H1 (cell line): Measurements from ENCODE around the gene NELL1. TPM values are rescaled to one million over a fixed set of nuclear protein-coding genes. Genes with fewer than 3 reads are reported as not detected.

Experiments
- CTCF ChIA-PET: fragments of 300-600 bp; sonication (Branson Sonifier 250); formaldehyde crosslinking; loops from one replicate; lab custom pipeline; 2021; ENCODE audit not compliant: partially characterized antibody; lab: Charles Lee
- POLR2A ChIA-PET: fragments of 300-600 bp; sonication (Branson Sonifier 250); formaldehyde crosslinking; loops from one replicate; lab custom pipeline; 2021; ENCODE audit warnings: inconsistent platforms; ENCODE audit not compliant: partially characterized antibody; lab: Charles Lee
- DNase-seq, 2 experiments: peaks; one replicate each; pipeline versions ENCODE4 v3.0.0 to v3.0.0-alpha.2; 2010 to 2022; ENCODE audit warnings: low spot score in 2 of 2, low read depth in 1 of 2, mixed read lengths in 1 of 2
- FAIRE-seq: peaks from 2 replicates; lab custom pipeline; 2011; peaks lifted over from hg19 to GRCh38; lab: Jason Lieb, UNC
- H2AFZ ChIP-seq: 2 replicates; pipeline ENCODE4 v1.8.1; 2012; ENCODE audit warnings: low read length, inconsistent platforms
- H2AK5ac ChIP-seq: 2 replicates; pipeline ENCODE4 v1.6.1; 2013; ENCODE audit warnings: low read depth, low read length
- H2BK120ac ChIP-seq: replicated peaks from 2 replicates; pipeline ENCODE3; 2013; ENCODE audit warnings: low read depth, low read length, inconsistent platforms
- H2BK12ac ChIP-seq: 2 replicates; pipeline ENCODE4 v1.6.1; 2013; ENCODE audit warnings: low read depth, low read length
- H2BK15ac ChIP-seq: 2 replicates; pipeline ENCODE4 v1.6.1; 2013; ENCODE audit warnings: low read length
- H2BK20ac ChIP-seq: 2 replicates; pipeline ENCODE4 v1.6.1; 2013; ENCODE audit warnings: low read length
- H2BK5ac ChIP-seq: 2 replicates; pipeline ENCODE4 v1.6.1; 2013; ENCODE audit warnings: low read depth, low read length
- H3K14ac ChIP-seq: 2 replicates; pipeline ENCODE4 v1.6.1; 2013; ENCODE audit warnings: inconsistent platforms; ENCODE audit not compliant: insufficient read length
- H3K18ac ChIP-seq: 2 replicates; pipeline ENCODE4 v1.6.1; 2013; ENCODE audit warnings: low read length; ENCODE audit errors: extremely low read depth
- H3K23ac ChIP-seq: 2 replicates; pipeline ENCODE4 v1.6.1; 2013; ENCODE audit warnings: inconsistent platforms; ENCODE audit not compliant: insufficient read length
- H3K23me2 ChIP-seq: 2 replicates; pipeline ENCODE4 v1.6.1; 2013; ENCODE audit warnings: low read depth, low read length
- H3K27ac ChIP-seq: 2 replicates; pipeline ENCODE4 v1.6.1; 2011; ENCODE audit warnings: low read depth, low read length, inconsistent platforms
- H3K27me3 ChIP-seq, 4 experiments: replicated peaks in 1 of 4; 1 replicate in 1 of 4; 2 replicates in 3 of 4; pipeline versions ENCODE4 v1.6.1 to v1.8.1; 2011 to 2013; ENCODE audit warnings: low read length in 3 of 4, mild to moderate bottlenecking in 3 of 4, inconsistent platforms in 2 of 4, mixed read lengths in 2 of 4, moderate library complexity in 1 of 4; ENCODE audit not compliant: control insufficient read depth in 3 of 4, insufficient read depth in 3 of 4; ENCODE audit errors: extremely low read depth in 1 of 4
- H3K36me3 ChIP-seq, 4 experiments: 2 replicates each; pipeline versions ENCODE4 v1.6.1 to v1.8.1; 2011 to 2013; ENCODE audit warnings: mild to moderate bottlenecking in 4 of 4, low read length in 3 of 4, moderate library complexity in 2 of 4, control low read depth in 1 of 4, inconsistent platforms in 1 of 4; ENCODE audit not compliant: insufficient read depth in 4 of 4, control insufficient read depth in 2 of 4
- H3K4ac ChIP-seq: replicated peaks from 2 replicates; pipeline ENCODE3; 2013; ENCODE audit warnings: low read length, low read depth, mixed read lengths, inconsistent platforms; ENCODE audit not compliant: insufficient read length
- H3K4me1 ChIP-seq, 4 experiments: replicated peaks in 1 of 4; 1 replicate in 1 of 4; 2 replicates in 3 of 4; pipeline versions ENCODE4 v1.6.1 to v1.8.1; 2011 to 2013; ENCODE audit warnings: low read length in 3 of 4, inconsistent platforms in 2 of 4, mixed read lengths in 1 of 4; ENCODE audit not compliant: insufficient read depth in 4 of 4, control insufficient read depth in 3 of 4
- H3K4me2 ChIP-seq, 2 experiments: 2 replicates each; pipeline versions ENCODE4 v1.6.1 to v1.8.1; 2011 to 2013; ENCODE audit warnings: low read depth in 2 of 2, low read length in 2 of 2, control low read depth in 1 of 2, inconsistent platforms in 1 of 2, mild to moderate bottlenecking in 1 of 2; ENCODE audit not compliant: insufficient read depth in 1 of 2
- H3K4me3 ChIP-seq, 4 experiments: fragments of 200-600, 300-600 bp in 1 of 4; sonication (generic), shearing (Covaris generic), sonication (Bioruptor Twin) in 1 of 4; 2 replicates each; pipeline versions ENCODE4 v1.5.1 to v1.8.1; 2011 to 2016; ENCODE audit warnings: low read length in 4 of 4, low read depth in 3 of 4, control low read depth in 2 of 4, inconsistent platforms in 2 of 4, mild to moderate bottlenecking in 2 of 4, mixed read lengths in 1 of 4, moderate library complexity in 1 of 4; ENCODE audit not compliant: insufficient read depth in 2 of 4; ENCODE audit errors: extremely low read depth in 1 of 4
- H3K56ac ChIP-seq: replicated peaks from 2 replicates; pipeline ENCODE3; 2013; ENCODE audit warnings: low read depth, mild to moderate bottlenecking, mixed read lengths, low read length, inconsistent platforms; ENCODE audit not compliant: insufficient read length
- H3K79me1 ChIP-seq: 2 replicates; pipeline ENCODE4 v1.6.1; 2013; ENCODE audit warnings: low read depth, low read length, control low read depth
- H3K79me2 ChIP-seq, 2 experiments: 2 replicates each; pipeline versions ENCODE4 v1.6.1 to v1.8.1; 2012 to 2013; ENCODE audit warnings: low read length in 2 of 2, mild to moderate bottlenecking in 2 of 2, inconsistent platforms in 1 of 2; ENCODE audit not compliant: insufficient read depth in 2 of 2, control insufficient read depth in 1 of 2
- H3K9ac ChIP-seq, 4 experiments: replicated peaks in 1 of 4; 1 replicate in 1 of 4; 2 replicates in 3 of 4; pipeline versions ENCODE4 v1.6.1 to v1.8.1; 2011 to 2013; ENCODE audit warnings: low read depth in 3 of 4, low read length in 3 of 4, control low read depth in 2 of 4, mild to moderate bottlenecking in 2 of 4, moderate library complexity in 2 of 4, inconsistent platforms in 1 of 4; ENCODE audit errors: extremely low read depth in 1 of 4
- H3K9me3 ChIP-seq, 2 experiments: 2 replicates each; pipeline versions ENCODE4 v1.6.1 to v1.8.1; 2012 to 2013; ENCODE audit warnings: mild to moderate bottlenecking in 2 of 2, moderate library complexity in 2 of 2, control low read depth in 1 of 2, inconsistent platforms in 1 of 2, low read depth in 1 of 2, low read length in 1 of 2, mixed read lengths in 1 of 2; ENCODE audit not compliant: insufficient read depth in 2 of 2
- H4K20me1 ChIP-seq, 2 experiments: replicated peaks in 1 of 2; 2 replicates each; pipeline versions ENCODE3 to v1.8.1; 2011 to 2013; ENCODE audit warnings: inconsistent platforms in 2 of 2, low read length in 2 of 2, mild to moderate bottlenecking in 1 of 2; ENCODE audit not compliant: insufficient read depth in 2 of 2, control insufficient read depth in 1 of 2
- H4K5ac ChIP-seq: 2 replicates; pipeline ENCODE4 v1.6.1; 2013; ENCODE audit warnings: low read length, low read depth, mixed read lengths, inconsistent platforms; ENCODE audit not compliant: insufficient read length
- H4K8ac ChIP-seq: 2 replicates; pipeline ENCODE4 v1.8.0; 2013; ENCODE audit warnings: mild to moderate bottlenecking, moderate library complexity, low read length, inconsistent platforms; ENCODE audit not compliant: insufficient read depth; ENCODE audit errors: extremely low read depth
- H4K91ac ChIP-seq: replicated peaks from 2 replicates; pipeline ENCODE3; 2013; ENCODE audit warnings: low read length, mixed read lengths, inconsistent platforms; ENCODE audit not compliant: insufficient read length
- BACH1 ChIP-seq: IDR thresholded peaks from 2 replicates; pipeline ENCODE4 v1.6.1; 2012; ENCODE audit warnings: low read length, improper control_type of control experiment
- MAFK ChIP-seq: IDR thresholded peaks from 2 replicates; pipeline ENCODE4 v1.6.1; 2012; ENCODE audit warnings: low read depth, mild to moderate bottlenecking, improper control_type of control experiment, low read length
- MAX ChIP-seq: IDR thresholded peaks from 2 replicates; pipeline ENCODE4 v1.6.1; 2012; ENCODE audit warnings: inconsistent platforms
- POLR2AphosphoS5 ChIP-seq: IDR thresholded peaks from 2 replicates; pipeline ENCODE4 v1.6.1; 2011; ENCODE audit warnings: low read depth, low read length
- RAD21 ChIP-seq, 2 experiments: IDR thresholded peaks in 1 of 2; conservative IDR thresholded peaks in 1 of 2; 2 replicates each; pipeline ENCODE4 v1.6.1; 2011; ENCODE audit warnings: low read depth in 2 of 2, low read length in 2 of 2, improper control_type of control experiment in 1 of 2, inconsistent platforms in 1 of 2, mild to moderate bottlenecking in 1 of 2, moderate library complexity in 1 of 2
- SRF ChIP-seq: IDR thresholded peaks from 2 replicates; pipeline ENCODE4 v1.6.1; 2011; ENCODE audit warnings: mild to moderate bottlenecking, low read depth, low read length, moderate library complexity
- SUZ12 ChIP-seq: fragments of 200-600 bp; sonication (generic); IDR thresholded peaks from 2 replicates; pipeline ENCODE4 v1.6.1; 2012; ENCODE audit warnings: mild to moderate bottlenecking, inconsistent platforms, low read length, moderate library complexity, mixed read lengths
- TAF7 ChIP-seq: optimal IDR thresholded peaks from 2 replicates; pipeline ENCODE3; 2011; ENCODE audit warnings: low read depth, mild to moderate bottlenecking, inconsistent platforms, low read length, moderate library complexity, borderline replicate concordance
- WGBS, 2 experiments: shearing (Covaris generic) in 1 of 2; methylation state at CpG; one replicate each; pipeline versions ENCODE4 v1.1.6 to v1.1.7; 2013 to 2015; ENCODE audit warnings: low lambda C conversion rate in 2 of 2, mixed read lengths in 2 of 2, inconsistent platforms in 1 of 2, low coverage in 1 of 2, missing lambda C conversion rate in 1 of 2; ENCODE audit not compliant: insufficient replicate concordance in 2 of 2, insufficient coverage in 1 of 2, insufficient read length in 1 of 2; ENCODE audit errors: extremely low coverage in 1 of 2, missing lambda C conversion rate in 1 of 2; 5-methylcytosine and 5-hydroxymethylcytosine counted together
- polyA plus RNA-seq, 7 experiments: library from polyadenylated mRNA; depleted of rRNA in 3 of 7; stranded (reverse) in 5 of 7; unstranded in 2 of 7; fragments of >200 nt in 5 of 7; fragments of 200-250 nt in 2 of 7; gene quantifications; 1 replicate in 5 of 7; 2 replicates in 1 of 7; 4 replicates in 1 of 7; pipeline versions ENCODE4 v1.2.1 to v1.2.3, GENCODE V29; 2011 to 2013; ENCODE audit warnings: missing spikeins in 2 of 7, mixed read lengths in 2 of 7
- total RNA-seq: library from RNA; stranded (reverse); fragmentation: NEBNext Ultra II Directional; extraction: Animal tissue kit (Norgen Biotek cat#: 25700); gene quantifications from 2 replicates; pipeline ENCODE4 v1.2.1, GENCODE V29; 2021

Gene NELL1
- total and polyA plus RNA-seq, 2 of the 8 experiments (the other 6 are each of a cell fraction or from before 2014, with no cell fraction given), result 0.21 TPM; not detected in 1

- Histone ChIP-seq H3K4me1 (no peaks in the 10 kb centered on the region), H4K91ac (no peak overlapping the region), H3K23me2 (no peaks in the 10 kb centered on the region), H2BK120ac (no peak overlapping the region), H3K79me1 (no peaks in the 10 kb centered on the region), H4K5ac (no peak overlapping the region), H2BK15ac (no peak overlapping the region), H3K9ac (no peak overlapping the region), H2BK12ac (no peak overlapping the region), H4K20me1 (no peaks in the 10 kb centered on the region), H2AFZ (0 out of 2 replicates have a peak overlapping the region, but pooled peaks have one; percentile 9), H3K27me3 (no peaks in the 10 kb centered on the region), H3K27ac (no peak overlapping the region), H2BK5ac (no peak overlapping the region), H3K36me3 (no peaks in the 10 kb centered on the region), H2BK20ac (no peak overlapping the region), H3K4ac (no peak overlapping the region), H3K23ac (no peak overlapping the region), H2AK5ac (no peak overlapping the region), H3K18ac (no peak overlapping the region), H3K9me3 (no peaks in the 10 kb centered on the region), H4K8ac (no peak overlapping the region), H3K4me3 (no peak overlapping the region), H3K14ac (no peak overlapping the region), H3K79me2 (no peaks in the 10 kb centered on the region), H3K4me2 (no peak overlapping the region), H3K56ac (no peak overlapping the region)
- DNase-seq (no peak), FAIRE-seq (no peak)
- 85% methylated on average over 9 of the region's 9 CpGs; no CpG with 5 or more reads in 1 of the 2 experiments for WGBS, 2 experiments
- POLR2A ChIA-PET, result no interaction called here
- CTCF ChIA-PET, result no interaction called here
- TF ChIP-seq BACH1 (no peak), POLR2AphosphoS5 (no peak), SRF (no peak), MAX (no peak), RAD21 (IDR thresholded peaks at IDR 0.05 in 1 of 2, conservative IDR thresholded peaks at IDR 0.05 in 1 of 2; ENCODE audit: low read depth in 2 of 2, low read length in 2 of 2) (no peak), TAF7 (no peak), SUZ12 (no peak), MAFK (no peak)
Observed at GRCh38 chr11:21229224-21229623, 559.8 kb downstream of the NELL1 start.
